Measurements from ENCODE around the gene SOCS4. TPM values are rescaled to one million over a fixed set of nuclear protein-coding genes. Genes with fewer than 3 reads are reported as not detected.

SOCS4 gene
- total RNA-seq, 1 donor from 2014 or later: 17.9 TPM

GRCh38 chr14:55084401-55085059 lies 57.5 kb downstream of the SOCS4 start:
- no peak overlapping the region for H3K4me3 ChIP-seq
- no peaks in the 10 kb centered on the region for H3K36me3 ChIP-seq
- peaks cover 9% of the 10 kb centered on the region for H3K4me1 ChIP-seq
- ATAC-seq (no peak), DNase-seq (no peak)
- H3K27me3 ChIP-seq (ENCODE audit: low read depth): no peaks in the 10 kb centered on the region
- H3K9me3 ChIP-seq: no peaks in the 10 kb centered on the region
- TF ChIP-seq CTCF (IDR thresholded peaks at IDR 0.05): no peak
- H3K27ac ChIP-seq: no peak overlapping the region
- intact Hi-C loops (cut with DNase I): no loop called here

GRCh38 chr14:55085060-55085660 lies 58.1 kb downstream of the SOCS4 start:
- DNase-seq: no peak
- no peak for TF ChIP-seq CTCF (IDR thresholded peaks at IDR 0.05)

GRCh38 chr14:55086938-55087337 lies 59.9 kb downstream of the SOCS4 start:
- peaks cover 15% of the 10 kb centered on the region for H3K4me1 ChIP-seq
- intact Hi-C loops (cut with DNase I): no loop called here
- no peaks in the 10 kb centered on the region for H3K9me3 ChIP-seq
- no peaks in the 10 kb centered on the region for H3K36me3 ChIP-seq
- H3K4me3 ChIP-seq: no peak overlapping the region
- H3K27me3 ChIP-seq (ENCODE audit: low read depth): no peaks in the 10 kb centered on the region
- DNase-seq (no peak), ATAC-seq (no peak)
- no peak for TF ChIP-seq CTCF (IDR thresholded peaks at IDR 0.05)
- no peak overlapping the region for H3K27ac ChIP-seq

More at GRCh38 chr14:55085060-55085660, 58.1 kb downstream of the SOCS4 start:
- Histone ChIP-seq H3K27me3 (ENCODE audit: low read depth) (no peaks in the 10 kb centered on the region), H3K9me3 (no peaks in the 10 kb centered on the region), H3K36me3 (no peaks in the 10 kb centered on the region), H3K4me3 (no peak overlapping the region), H3K4me1 (peaks cover 11% of the 10 kb centered on the region), H3K27ac (no peak overlapping the region)
- intact Hi-C loops (cut with DNase I): no loop called here
- ATAC-seq: no peak

GRCh38 chr14:55088356-55088755 lies 61.3 kb downstream of the SOCS4 start:
- Histone ChIP-seq H3K4me1 (peaks cover 15% of the 10 kb centered on the region), H3K4me3 (no peak overlapping the region), H3K27ac (no peak overlapping the region), H3K27me3 (ENCODE audit: low read depth) (no peaks in the 10 kb centered on the region), H3K9me3 (no peaks in the 10 kb centered on the region), H3K36me3 (no peaks in the 10 kb centered on the region)
- DNase-seq (no peak), ATAC-seq (no peak)
- intact Hi-C loops (cut with DNase I): no loop called here
- no peak for TF ChIP-seq CTCF (IDR thresholded peaks at IDR 0.05)

- H3K27me3 ChIP-seq (ENCODE audit: low read depth): no peaks in the 10 kb centered on the region
- DNase-seq (no peak), ATAC-seq (no peak)
- no peak for TF ChIP-seq CTCF (IDR thresholded peaks at IDR 0.05)
- no peak overlapping the region for H3K4me3 ChIP-seq
- no peak overlapping the region for H3K27ac ChIP-seq
- peaks cover 14% of the 10 kb centered on the region for H3K4me1 ChIP-seq
- no peaks in the 10 kb centered on the region for H3K36me3 ChIP-seq
- no peaks in the 10 kb centered on the region for H3K9me3 ChIP-seq
- intact Hi-C loops (cut with DNase I): loop anchor here (10.0 kb wide), 1 partner anchor 62 kb away; no protein-coding TSS in a partner anchor
Observed at GRCh38 chr14:55092341-55092740, 65.3 kb downstream of the SOCS4 start.
